Measurements from ENCODE around the gene TNFAIP8L3.

TNFAIP8L3 gene

DNA sequence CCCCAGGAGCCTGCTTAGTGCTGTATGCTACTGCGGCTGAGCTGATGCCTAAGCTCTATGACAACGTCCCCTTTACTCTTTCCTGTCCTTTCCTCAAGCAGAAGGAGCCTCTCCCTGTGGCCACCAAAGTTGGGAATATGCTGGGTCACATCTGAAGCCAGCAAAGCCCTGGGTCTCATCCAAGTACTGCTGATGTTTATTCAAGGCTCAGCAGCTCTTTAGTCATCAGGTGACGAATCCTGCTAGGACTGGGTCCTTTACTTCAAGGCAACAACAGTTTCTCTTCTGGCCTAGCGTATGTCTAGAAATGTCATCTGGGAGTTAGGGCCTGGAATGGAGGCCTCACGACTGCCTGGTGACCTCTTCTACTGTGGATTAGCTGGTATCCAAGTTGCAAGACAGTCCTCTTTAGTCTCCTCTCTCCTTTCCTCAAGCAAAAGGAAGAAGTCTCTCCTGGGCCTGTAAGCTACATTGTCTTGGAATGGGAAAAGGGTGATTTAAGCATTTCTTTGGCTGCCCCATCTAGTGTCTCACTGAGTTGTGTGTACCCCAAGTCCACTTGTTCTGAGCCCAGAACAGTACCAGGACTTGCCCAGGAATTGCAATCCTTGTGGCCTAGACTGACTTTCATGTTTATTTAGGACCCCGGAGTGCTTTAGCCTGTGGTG lies 63.9 kb downstream of the TNFAIP8L3 start:
- H3K27ac ChIP-seq, result peak overlapping the region; percentile 61
- CTCF ChIA-PET, result interaction anchor here (0.5 kb wide), 1 partner anchor 51 kb away, joined by 3 read pairs; no protein-coding TSS in a partner anchor
- TF ChIP-seq CTCF (conservative IDR thresholded peaks at IDR 0.05; ENCODE audit: low read depth), result no peak
- DNase-seq (ENCODE audit: low spot score), result no peak
- POLR2A ChIA-PET (ENCODE audit: low non-redundant PET), result no interaction called here

GRCh38 chr15:51025454-51025846 lies 69.3 kb downstream of the TNFAIP8L3 start:
- CTCF ChIA-PET, result no interaction called here
- no peak for TF ChIP-seq CTCF (conservative IDR thresholded peaks at IDR 0.05; ENCODE audit: low read depth)
- POLR2A ChIA-PET (ENCODE audit: low non-redundant PET), result no interaction called here
- no peak for DNase-seq (ENCODE audit: low spot score)
- H3K27ac ChIP-seq, result peak overlapping the region; percentile 100

DNA sequence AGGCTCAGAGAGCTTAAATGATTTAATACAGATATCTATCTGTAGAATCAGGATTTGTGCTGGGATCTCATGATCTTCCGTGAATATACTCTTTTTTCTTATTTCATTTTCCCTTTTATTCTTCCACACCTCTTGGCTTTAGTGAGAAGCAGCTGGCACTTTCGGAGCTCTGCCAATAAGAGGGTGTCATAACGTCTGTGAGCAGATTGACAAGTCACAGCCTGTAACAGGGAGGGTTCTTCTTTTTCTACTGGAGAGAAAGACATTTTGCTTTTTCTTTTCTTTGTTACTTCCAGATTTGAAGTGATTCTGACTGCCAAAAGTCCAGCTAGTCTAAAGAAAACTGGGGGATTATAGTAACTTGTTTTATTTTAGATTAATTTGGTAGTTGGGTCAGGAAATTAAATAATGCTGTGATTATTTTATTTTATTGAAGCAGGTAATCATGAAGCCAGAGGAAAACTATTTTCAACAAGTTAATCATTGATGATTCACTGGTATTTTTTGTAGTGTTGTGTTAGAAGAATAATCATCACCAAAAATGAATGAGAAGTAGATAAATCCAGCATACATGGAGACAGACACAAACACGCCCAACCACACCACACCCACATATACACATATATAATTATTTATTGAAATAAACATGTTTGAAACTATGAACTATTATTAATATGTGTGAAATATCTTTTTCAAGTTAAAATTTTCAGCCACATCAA lies 69.8 kb downstream of the TNFAIP8L3 start:
- POLR2A ChIA-PET (ENCODE audit: low non-redundant PET), result no interaction called here
- CTCF ChIA-PET, result interaction anchor here (0.9 kb wide), 1 partner anchor 138 kb away, joined by 7 read pairs; no protein-coding TSS in a partner anchor
- TF ChIP-seq CTCF (conservative IDR thresholded peaks at IDR 0.05; ENCODE audit: low read depth), result no peak
- H3K27ac ChIP-seq, result peak overlapping the region; percentile 100
- peak; percentile 91 for DNase-seq (ENCODE audit: low spot score)

DNA sequence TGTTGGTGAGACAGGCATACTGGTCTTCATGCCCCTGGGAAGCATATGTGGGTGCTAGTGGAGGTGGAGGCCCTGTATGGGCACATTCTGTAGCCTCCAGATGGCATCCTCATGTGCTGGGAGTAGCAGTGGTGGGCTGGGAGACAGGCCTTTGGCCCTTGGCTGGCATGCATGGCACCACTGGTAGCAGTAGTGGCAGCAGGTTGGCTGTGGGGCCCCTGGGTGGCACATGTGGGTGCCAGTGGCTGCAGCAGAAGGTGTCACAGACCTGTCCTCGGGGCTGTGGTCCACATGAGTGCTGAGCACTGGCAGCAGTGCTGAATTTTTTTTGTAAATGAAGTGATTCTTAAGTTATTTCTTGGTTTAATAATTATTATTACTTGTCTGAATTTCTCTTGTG lies 71.2 kb downstream of the TNFAIP8L3 start:
- peak overlapping the region; percentile 87 for H3K27ac ChIP-seq
- no peak for TF ChIP-seq CTCF (conservative IDR thresholded peaks at IDR 0.05; ENCODE audit: low read depth)
- CTCF ChIA-PET, result no interaction called here
- DNase-seq (ENCODE audit: low spot score), result no peak
- POLR2A ChIA-PET (ENCODE audit: low non-redundant PET), result no interaction called here

GRCh38 chr15:51022206-51022605 lies 72.5 kb downstream of the TNFAIP8L3 start:
- CTCF ChIA-PET, result interaction anchor here (0.7 kb wide), 1 partner anchor 951 kb away, joined by 6 read pairs; no protein-coding TSS in a partner anchor
- no peak for DNase-seq (ENCODE audit: low spot score)
- H3K27ac ChIP-seq, result no peak overlapping the region
- POLR2A ChIA-PET (ENCODE audit: low non-redundant PET), result no interaction called here
- no peak; the same call in 1 of the 2 replicates for TF ChIP-seq CTCF (conservative IDR thresholded peaks at IDR 0.05; ENCODE audit: low read depth)

DNA sequence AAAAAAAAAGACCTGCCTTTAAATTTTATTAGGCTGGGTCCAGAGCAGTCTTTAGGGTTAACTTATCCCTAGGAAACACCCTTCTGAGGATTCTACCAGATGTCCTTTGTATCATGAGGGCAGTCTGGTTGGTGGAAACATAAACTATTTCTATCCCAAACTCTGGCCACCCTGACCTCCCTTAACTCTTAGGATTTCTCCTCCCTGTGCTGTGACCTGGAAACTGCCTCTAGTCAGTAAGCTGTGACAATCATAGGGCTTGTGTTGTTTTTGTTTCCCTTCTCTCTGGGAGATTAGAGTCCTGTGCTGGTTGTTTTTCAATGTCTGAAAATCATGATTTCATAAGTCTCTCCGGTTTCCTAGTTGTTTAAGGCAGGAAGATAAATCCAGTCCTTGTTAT lies 78.1 kb downstream of the TNFAIP8L3 start:
- H3K27ac ChIP-seq, result no peak overlapping the region
- DNase-seq (ENCODE audit: low spot score), result no peak
- POLR2A ChIA-PET (ENCODE audit: low non-redundant PET), result no interaction called here
- TF ChIP-seq CTCF (conservative IDR thresholded peaks at IDR 0.05; ENCODE audit: low read depth), result no peak
- CTCF ChIA-PET, result interaction anchor here (0.6 kb wide), 1 partner anchor 129 kb away, joined by 5 read pairs; no protein-coding TSS in a partner anchor
